Measurements from ENCODE around the gene TSPAN5.

DNA sequence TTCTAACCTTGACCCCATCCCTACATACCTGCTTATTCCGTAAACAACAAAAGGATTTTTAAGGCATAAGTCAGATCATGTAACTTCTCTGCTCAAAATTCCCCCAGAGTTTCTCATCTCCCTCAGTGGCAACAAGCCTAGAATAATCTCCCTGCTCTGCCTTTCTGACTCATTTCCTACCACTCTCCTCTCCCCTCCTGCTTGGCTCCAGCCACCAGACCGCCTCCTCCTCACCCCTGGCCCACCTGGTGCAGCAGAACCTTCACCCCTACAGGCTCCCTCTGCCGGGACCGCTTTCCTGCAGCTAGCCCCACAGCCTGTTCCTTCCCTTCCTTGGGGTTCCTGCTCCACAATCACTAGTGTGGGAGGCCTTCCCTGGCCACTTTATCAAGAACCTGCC is 32.1 kb downstream of the TSPAN5 start:
- TF ChIP-seq POLR2A (IDR thresholded peaks at IDR 0.05; ENCODE audit: low read length) (no peak), GATA1 (IDR thresholded peaks at IDR 0.05; ENCODE audit: low read depth, low read length) (no peak)
